HG03457 (cell line): ENCODE data around the gene EAF1.
"Not testable (repeated sequence)": the region's sequence is repeated elsewhere in the genome, so short reads cannot be mapped to it uniquely, and the experiment has no call there.

Experiments used
- ATAC-seq: cut with Tn5 transposase; IDR thresholded peaks from one replicate; pipeline ENCODE4 v1.9.1; 2021; ENCODE audit warnings: moderate number of reproducible peaks; ENCODE audit not compliant: unreplicated experiment

The EAF1 gene

GRCh38 chr3:15451216-15452113, 24.1 kb downstream of the EAF1 start:
- ATAC-seq = no peak

GRCh38 chr3:15452156-15452555, 24.8 kb downstream of the EAF1 start:
- ATAC-seq = no peak

- no peak for ATAC-seq
Measured at GRCh38 chr3:15452961-15453360, 25.6 kb downstream of the EAF1 start.

- no peak for ATAC-seq
Measured at GRCh38 chr3:15453501-15453900, 26.1 kb downstream of the EAF1 start.

GRCh38 chr3:15453991-15454625, 26.7 kb downstream of the EAF1 start:
- no peak for ATAC-seq

GRCh38 chr3:15454965-15455364, 27.6 kb downstream of the EAF1 start:
- no peak for ATAC-seq

GRCh38 chr3:15455756-15456155, 28.4 kb downstream of the EAF1 start:
- ATAC-seq = no peak

- ATAC-seq = no peak
Measured at GRCh38 chr3:15456321-15456720, 28.9 kb downstream of the EAF1 start.

- ATAC-seq = not testable (repeated sequence)
Measured at GRCh38 chr3:15456915-15457314, 29.5 kb downstream of the EAF1 start.

- ATAC-seq = no peak
Measured at GRCh38 chr3:15458212-15458780, 30.9 kb downstream of the EAF1 start.

- no peak for ATAC-seq
Measured at GRCh38 chr3:15460891-15461531, 33.6 kb downstream of the EAF1 start.

- ATAC-seq = no peak
Measured at GRCh38 chr3:15462451-15462850, 35.1 kb downstream of the EAF1 start.

GRCh38 chr3:15465876-15466585, 38.6 kb downstream of the EAF1 start:
- no peak for ATAC-seq

- no peak for ATAC-seq
Measured at GRCh38 chr3:15467227-15468181, 40.1 kb downstream of the EAF1 start.

- ATAC-seq = no peak
Measured at GRCh38 chr3:15470261-15470660, 42.9 kb downstream of the EAF1 start.

GRCh38 chr3:15470849-15471248, 43.5 kb downstream of the EAF1 start:
- no peak for ATAC-seq

- ATAC-seq = no peak
Measured at GRCh38 chr3:15471861-15472260, 44.5 kb downstream of the EAF1 start.

GRCh38 chr3:15475161-15475560, 47.8 kb downstream of the EAF1 start:
- no peak for ATAC-seq

GRCh38 chr3:15476378-15476777, 49.0 kb downstream of the EAF1 start:
- ATAC-seq = no peak
